RWPE2 (cell line): ENCODE data around the gene CFAP74.

Experiments used
- ATAC-seq: fragments of 200-7000 bp; cut with Tn5 transposase; 3 replicates; pipeline ENCODE4 v1.9.1; 2021; ENCODE audit warnings: low read depth
- DNase-seq: peaks from one replicate; pipeline ENCODE4 v3.0.0-alpha.2; 2020; ENCODE audit warnings: low spot score
- H3K27ac ChIP-seq: fragments of 450-650 bp; 2 replicates; pipeline ENCODE4 v1.5.1; 2017; ENCODE audit warnings: mild to moderate bottlenecking; ENCODE audit not compliant: poor library complexity, severe bottlenecking
- H3K27me3 ChIP-seq: fragments of 250-450 bp; sonication (Bioruptor Pico); 2 replicates; pipeline ENCODE4 v1.5.1; 2021; ENCODE audit warnings: mild to moderate bottlenecking, moderate library complexity; ENCODE audit not compliant: insufficient read depth, poor library complexity, severe bottlenecking
- H3K36me3 ChIP-seq: fragments of 250-450 bp; sonication (Bioruptor Pico); 2 replicates; pipeline ENCODE4 v1.5.1; 2020; ENCODE audit warnings: low read depth, mild to moderate bottlenecking, moderate library complexity
- H3K4me1 ChIP-seq: fragments of 250-450 bp; sonication (Bioruptor Pico); 2 replicates; pipeline ENCODE4 v1.5.1; 2021; ENCODE audit warnings: mild to moderate bottlenecking, moderate library complexity; ENCODE audit not compliant: insufficient read depth, poor library complexity, severe bottlenecking
- H3K4me3 ChIP-seq: fragments of 250-450 bp; sonication (Bioruptor Pico); 2 replicates; pipeline ENCODE4 v1.5.1; 2021; ENCODE audit warnings: mild to moderate bottlenecking, moderate library complexity; ENCODE audit not compliant: severe bottlenecking
- H3K9me3 ChIP-seq: fragments of 250-450 bp; sonication (Bioruptor Pico); 2 replicates; pipeline ENCODE4 v1.5.1; 2021; ENCODE audit warnings: mild to moderate bottlenecking, moderate library complexity; ENCODE audit not compliant: severe bottlenecking
- TF ChIP-seq, protein P1 (sequence below): fragments of 450-650 bp; IDR thresholded peaks from one replicate; pipeline ENCODE4 v1.5.1; 2017; ENCODE audit warnings: mild to moderate bottlenecking, moderate library complexity; ENCODE audit not compliant: poor library complexity, severe bottlenecking

Gene CFAP74

DNA sequence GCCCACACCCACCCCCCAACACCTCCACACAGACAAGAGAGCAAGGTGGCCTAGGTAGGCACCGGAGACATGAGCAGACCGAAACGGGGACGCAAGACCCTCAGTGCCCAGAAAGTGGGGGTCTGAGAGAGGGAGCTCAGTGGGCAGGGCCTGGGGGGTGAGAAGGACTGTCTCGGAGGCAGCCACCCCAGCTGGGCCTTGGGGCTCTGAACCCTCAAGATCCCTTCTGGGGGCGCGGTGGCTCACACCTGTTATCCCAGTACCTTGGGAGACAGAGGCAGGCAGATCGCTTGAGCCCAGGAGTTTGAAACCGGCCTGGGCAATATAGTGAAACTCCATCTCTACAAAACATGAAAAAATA is 103.6 kb downstream of the CFAP74 start:
- Histone ChIP-seq H3K36me3 (no peaks in the 10 kb centered on the region), H3K27me3 (no peaks in the 10 kb centered on the region), H3K4me1 (peaks cover under 1% of the 10 kb centered on the region), H3K4me3 (no peak overlapping the region), H3K9me3 (no peaks in the 10 kb centered on the region), H3K27ac (no peak overlapping the region)
- no peak for DNase-seq
- no peak for ATAC-seq
- TF ChIP-seq, protein P1, sequence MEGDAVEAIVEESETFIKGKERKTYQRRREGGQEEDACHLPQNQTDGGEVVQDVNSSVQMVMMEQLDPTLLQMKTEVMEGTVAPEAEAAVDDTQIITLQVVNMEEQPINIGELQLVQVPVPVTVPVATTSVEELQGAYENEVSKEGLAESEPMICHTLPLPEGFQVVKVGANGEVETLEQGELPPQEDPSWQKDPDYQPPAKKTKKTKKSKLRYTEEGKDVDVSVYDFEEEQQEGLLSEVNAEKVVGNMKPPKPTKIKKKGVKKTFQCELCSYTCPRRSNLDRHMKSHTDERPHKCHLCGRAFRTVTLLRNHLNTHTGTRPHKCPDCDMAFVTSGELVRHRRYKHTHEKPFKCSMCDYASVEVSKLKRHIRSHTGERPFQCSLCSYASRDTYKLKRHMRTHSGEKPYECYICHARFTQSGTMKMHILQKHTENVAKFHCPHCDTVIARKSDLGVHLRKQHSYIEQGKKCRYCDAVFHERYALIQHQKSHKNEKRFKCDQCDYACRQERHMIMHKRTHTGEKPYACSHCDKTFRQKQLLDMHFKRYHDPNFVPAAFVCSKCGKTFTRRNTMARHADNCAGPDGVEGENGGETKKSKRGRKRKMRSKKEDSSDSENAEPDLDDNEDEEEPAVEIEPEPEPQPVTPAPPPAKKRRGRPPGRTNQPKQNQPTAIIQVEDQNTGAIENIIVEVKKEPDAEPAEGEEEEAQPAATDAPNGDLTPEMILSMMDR, result no peak

DNA sequence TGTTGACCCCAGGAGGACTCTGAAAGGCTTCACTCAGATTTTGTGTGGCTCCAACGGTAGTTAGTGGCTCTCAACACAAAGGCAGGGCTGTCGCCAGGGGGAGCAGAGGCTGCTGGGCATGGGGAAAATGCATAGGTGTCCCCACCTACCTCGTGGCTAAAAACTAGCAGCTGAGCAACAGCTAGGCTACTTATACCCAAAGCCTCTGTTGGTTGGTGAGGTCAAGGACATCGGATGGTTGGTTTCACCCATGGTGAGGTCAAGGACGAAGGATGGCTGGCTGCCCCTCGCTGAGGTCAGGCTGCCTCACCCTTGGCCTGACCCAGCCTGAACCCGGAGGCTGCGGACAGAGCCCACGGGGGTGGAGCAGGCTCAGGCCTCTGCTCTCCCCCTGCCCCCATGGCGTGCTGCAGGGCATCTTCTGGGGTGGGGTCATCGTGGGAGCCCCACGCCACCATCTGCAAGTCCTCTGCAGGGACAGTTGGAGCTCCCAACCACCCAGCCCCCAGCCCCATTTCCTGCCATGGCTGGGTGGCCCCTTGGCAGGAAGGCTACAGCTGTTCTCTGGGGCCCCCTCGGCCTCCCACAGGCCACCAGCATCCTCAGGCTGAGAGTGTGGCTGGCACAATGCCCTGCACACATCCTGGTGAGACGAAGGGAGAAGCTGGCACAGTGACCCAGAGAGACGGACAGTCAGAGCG is 104.2 kb downstream of the CFAP74 start:
- Histone ChIP-seq H3K4me3 (no peak overlapping the region), H3K4me1 (peaks cover 6% of the 10 kb centered on the region)
- no peak for ATAC-seq

DNA sequence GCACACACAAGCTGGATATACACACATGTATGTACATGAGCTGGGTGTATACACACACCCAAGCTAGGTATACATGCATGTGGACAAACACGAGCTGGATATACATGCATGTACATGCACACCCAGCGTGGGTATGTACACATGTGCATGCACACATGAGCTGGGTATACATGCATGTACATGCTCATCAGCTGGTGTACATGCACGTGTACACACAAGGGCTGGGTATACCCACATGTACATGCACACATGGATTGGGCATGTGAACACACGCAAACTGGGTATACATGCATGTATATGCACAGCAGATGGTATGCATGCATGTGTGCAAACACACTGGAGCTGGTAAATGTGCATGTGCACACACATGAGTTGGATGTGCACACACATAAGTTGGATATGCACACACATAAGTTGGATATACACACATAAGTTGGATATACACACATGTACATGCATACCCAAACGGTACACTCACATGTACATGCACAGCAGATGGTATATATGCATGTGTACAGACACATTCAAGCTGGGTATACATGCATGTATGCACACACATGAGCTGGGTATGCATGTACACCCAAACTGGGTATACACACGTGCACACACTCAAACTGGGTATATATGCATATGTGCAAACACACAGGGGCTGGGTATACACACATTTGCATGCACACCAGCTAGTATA is 105.2 kb downstream of the CFAP74 start:
- no peaks in the 10 kb centered on the region for H3K9me3 ChIP-seq
- peaks cover 7% of the 10 kb centered on the region for H3K4me1 ChIP-seq
- TF ChIP-seq, protein P1, result no peak
- H3K27me3 ChIP-seq, result no peaks in the 10 kb centered on the region
- no peaks in the 10 kb centered on the region for H3K36me3 ChIP-seq
- H3K4me3 ChIP-seq, result no peak overlapping the region
- ATAC-seq (no peak), DNase-seq (no peak)
- H3K27ac ChIP-seq, result no peak overlapping the region

More for the DNA sequence above, 104.2 kb downstream of the CFAP74 start:
- Histone ChIP-seq H3K9me3 (no peaks in the 10 kb centered on the region), H3K27me3 (no peaks in the 10 kb centered on the region), H3K36me3 (no peaks in the 10 kb centered on the region), H3K27ac (no peak overlapping the region)
- no peak for DNase-seq
- TF ChIP-seq, protein P1, result no peak

DNA sequence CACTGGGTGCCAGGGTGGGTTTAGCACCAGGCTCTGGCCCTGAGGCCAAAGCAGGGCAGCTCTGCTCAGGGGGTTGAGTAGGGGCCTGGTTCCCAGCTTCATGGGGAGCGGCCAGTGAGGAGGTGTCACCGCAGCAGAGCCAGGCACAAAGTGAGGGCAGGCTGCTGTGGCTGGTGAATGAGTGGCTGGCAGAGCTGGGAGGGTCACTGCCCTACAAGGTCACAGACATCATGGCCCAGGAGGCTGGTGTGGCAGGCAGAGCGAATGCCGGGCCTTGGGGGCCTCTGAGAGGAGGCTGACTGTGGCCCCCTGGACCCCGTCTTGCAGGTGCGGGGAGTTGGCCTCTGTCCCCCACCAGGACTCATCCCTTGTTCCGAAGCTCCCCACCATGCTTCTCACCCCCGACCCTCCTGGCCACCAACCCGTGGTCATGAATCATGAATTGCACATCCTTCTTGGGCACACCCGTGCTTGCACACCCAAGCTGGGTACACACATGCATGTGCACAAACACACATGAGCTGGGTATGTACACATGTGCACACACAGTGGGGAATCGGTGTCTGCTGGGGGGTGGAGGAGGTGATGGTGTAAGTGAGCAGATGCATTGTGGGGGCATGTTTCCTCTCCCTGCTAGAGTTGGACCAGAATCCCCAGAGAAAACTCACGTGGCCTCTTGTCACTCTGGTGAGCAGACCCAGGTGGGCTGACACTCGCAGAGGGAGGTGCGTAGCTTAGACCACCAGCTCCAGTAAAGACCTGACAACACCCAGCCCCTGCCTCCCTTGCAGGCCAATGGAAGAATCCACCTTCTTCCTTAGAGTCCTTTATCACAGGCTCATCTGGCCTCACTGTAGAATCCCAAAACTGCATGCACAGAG is 107.9 kb downstream of the CFAP74 start:
- ATAC-seq (no peak), DNase-seq (no peak)
- TF ChIP-seq, protein P1, result no peak
- Histone ChIP-seq H3K4me3 (no peak overlapping the region), H3K4me1 (peaks cover 15% of the 10 kb centered on the region), H3K27me3 (no peaks in the 10 kb centered on the region), H3K9me3 (no peaks in the 10 kb centered on the region), H3K27ac (no peak overlapping the region), H3K36me3 (no peaks in the 10 kb centered on the region)
